Right lobe of liver (tissue), 4 donors: ENCODE results near the gene LONP2.

Experiments used
- POLR2A ChIP-seq: fragments of 450-650 bp; IDR thresholded peaks from one replicate; pipeline ENCODE4 v1.6.1; 2017; ENCODE audit warnings: antibody characterized with exemption, mild to moderate bottlenecking
- TF ChIP-seq, protein P1 (sequence below), 4 donors: fragments of 200-600 bp in 3 of 4; fragments of 450-650 bp in 1 of 4; IDR thresholded peaks; one replicate each; pipeline versions ENCODE4 v1.5.1 to v1.8.0; 2016 to 2022; ENCODE audit warnings: antibody characterized with exemption in 4 of 4, mild to moderate bottlenecking in 2 of 4
- donor health status: DM: no; HTN: no; CAD: no.
- donor health status: DM: no; HTN: no; CAD: no.
- donor health status: DM: no; HTN: yes; CAD: no.

DNA sequence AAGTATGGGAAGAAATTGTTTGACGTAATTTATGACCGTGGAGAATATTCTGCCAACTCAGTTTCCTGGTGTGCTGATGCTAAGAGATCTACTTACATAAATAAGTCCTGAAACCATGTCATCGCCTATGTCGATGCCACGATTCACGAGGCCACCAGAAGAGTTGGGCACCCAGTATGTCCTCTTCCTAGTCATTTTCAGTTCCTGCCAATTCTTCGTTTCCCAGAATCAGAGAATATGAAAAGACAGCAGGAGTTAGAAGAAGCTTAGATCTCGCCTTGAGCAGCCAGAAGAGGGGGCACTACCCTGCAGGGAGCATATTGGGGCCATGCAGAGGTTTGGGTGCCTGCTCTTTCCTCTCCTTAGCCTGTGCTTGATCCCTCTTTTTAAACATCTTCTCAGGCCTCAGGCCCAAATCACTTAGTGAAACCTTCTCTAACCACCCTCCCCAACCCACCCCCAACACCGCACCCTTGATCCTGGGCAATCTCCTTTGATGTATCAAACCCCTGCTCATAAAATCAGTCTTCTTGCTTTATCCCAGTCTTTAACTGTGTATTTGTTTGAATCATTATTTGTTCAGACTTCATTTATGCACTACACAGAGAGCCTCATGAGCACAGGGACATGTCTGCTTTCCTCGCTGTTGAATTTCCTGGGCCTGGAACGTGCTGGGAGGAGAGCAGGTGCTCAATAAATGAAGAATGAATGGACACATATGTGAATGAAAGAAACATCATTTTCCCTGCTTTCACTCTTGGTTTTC is 12.2 kb upstream of the LONP2 start:
- TF ChIP-seq, protein P1, sequence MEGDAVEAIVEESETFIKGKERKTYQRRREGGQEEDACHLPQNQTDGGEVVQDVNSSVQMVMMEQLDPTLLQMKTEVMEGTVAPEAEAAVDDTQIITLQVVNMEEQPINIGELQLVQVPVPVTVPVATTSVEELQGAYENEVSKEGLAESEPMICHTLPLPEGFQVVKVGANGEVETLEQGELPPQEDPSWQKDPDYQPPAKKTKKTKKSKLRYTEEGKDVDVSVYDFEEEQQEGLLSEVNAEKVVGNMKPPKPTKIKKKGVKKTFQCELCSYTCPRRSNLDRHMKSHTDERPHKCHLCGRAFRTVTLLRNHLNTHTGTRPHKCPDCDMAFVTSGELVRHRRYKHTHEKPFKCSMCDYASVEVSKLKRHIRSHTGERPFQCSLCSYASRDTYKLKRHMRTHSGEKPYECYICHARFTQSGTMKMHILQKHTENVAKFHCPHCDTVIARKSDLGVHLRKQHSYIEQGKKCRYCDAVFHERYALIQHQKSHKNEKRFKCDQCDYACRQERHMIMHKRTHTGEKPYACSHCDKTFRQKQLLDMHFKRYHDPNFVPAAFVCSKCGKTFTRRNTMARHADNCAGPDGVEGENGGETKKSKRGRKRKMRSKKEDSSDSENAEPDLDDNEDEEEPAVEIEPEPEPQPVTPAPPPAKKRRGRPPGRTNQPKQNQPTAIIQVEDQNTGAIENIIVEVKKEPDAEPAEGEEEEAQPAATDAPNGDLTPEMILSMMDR (IDR thresholded peaks at IDR 0.05), result peak; percentile 25 to 56 (median 36)
- TF ChIP-seq POLR2A, result no peak
